Fibroblast of lung (primary cell): ENCODE data around the gene APBB1IP. TPM values are rescaled to one million over a fixed set of nuclear protein-coding genes. Genes with fewer than 3 reads are reported as not detected.

ENCODE experiments used
- DNase-seq, 2 donors: peaks; one replicate each; pipeline versions ENCODE4 v3.0.0 to v3.0.0-alpha.2; 2010; ENCODE audit warnings: low read depth in 2 of 2
- H2AFZ ChIP-seq: 2 replicates; pipeline ENCODE4 v1.5.1; 2012; ENCODE audit warnings: low read length, control low read depth, inconsistent platforms
- H3K27ac ChIP-seq: 2 replicates; pipeline ENCODE4 v1.5.1; 2011; ENCODE audit warnings: low read length, control low read depth; ENCODE audit not compliant: insufficient read depth
- H3K27me3 ChIP-seq: 2 replicates; pipeline ENCODE4 v1.5.1; 2011; ENCODE audit warnings: mild to moderate bottlenecking, low read length; ENCODE audit not compliant: control insufficient read depth, insufficient read depth
- H3K36me3 ChIP-seq: 2 replicates; pipeline ENCODE4 v1.5.1; 2011; ENCODE audit warnings: low read length; ENCODE audit not compliant: control insufficient read depth, insufficient read depth
- H3K4me1 ChIP-seq: 2 replicates; pipeline ENCODE4 v1.5.1; 2011; ENCODE audit warnings: low read length; ENCODE audit not compliant: control insufficient read depth, insufficient read depth; ENCODE audit errors: extremely low read depth
- H3K4me2 ChIP-seq: 2 replicates; pipeline ENCODE4 v1.5.1; 2011; ENCODE audit warnings: low read length, control low read depth; ENCODE audit not compliant: insufficient read depth; ENCODE audit errors: extremely low read depth
- H3K4me3 ChIP-seq, 4 experiments: fragments of 200-600 bp in 1 of 4; sonication (generic) in 1 of 4; replicated peaks in 1 of 4; 2 replicates each; pipeline ENCODE4 v1.5.1; 2011 to 2016; ENCODE audit warnings: low read length in 4 of 4, low read depth in 3 of 4, mild to moderate bottlenecking in 3 of 4, control low read depth in 2 of 4, inconsistent platforms in 1 of 4, mixed read lengths in 1 of 4; ENCODE audit not compliant: insufficient read depth in 1 of 4; ENCODE audit errors: control extremely low read depth in 1 of 4
- H3K79me2 ChIP-seq: 2 replicates; pipeline ENCODE4 v1.5.1; 2012; ENCODE audit warnings: mild to moderate bottlenecking, low read length, inconsistent platforms; ENCODE audit not compliant: control insufficient read depth, insufficient read depth
- H3K9ac ChIP-seq: 2 replicates; pipeline ENCODE4 v1.5.1; 2011; ENCODE audit warnings: mild to moderate bottlenecking, low read length, control low read depth; ENCODE audit not compliant: insufficient read depth
- H3K9me3 ChIP-seq: 2 replicates; pipeline ENCODE4 v1.5.1; 2012; ENCODE audit warnings: low read depth, low read length; ENCODE audit not compliant: control insufficient read depth, insufficient read depth
- H4K20me1 ChIP-seq: 2 replicates; pipeline ENCODE4 v1.5.1; 2011; ENCODE audit warnings: low read length; ENCODE audit not compliant: control insufficient read depth, insufficient read depth; ENCODE audit errors: extremely low read depth
- EZH2 ChIP-seq: IDR thresholded peaks from 2 replicates; pipeline ENCODE4 v1.5.1; 2012; ENCODE audit warnings: low read length, control low read depth, mild to moderate bottlenecking; ENCODE audit errors: missing control alignments
- polyA plus RNA-seq, 2 donors: library from polyadenylated mRNA; depleted of rRNA in 1 of 2; stranded (reverse) in 1 of 2; unstranded in 1 of 2; fragments of >200 nt; gene quantifications; 2 replicates each; pipeline ENCODE4 v1.2.1, GENCODE V29; 2011 to 2012; ENCODE audit warnings: missing spikeins in 1 of 2
- total RNA-seq: library from RNA; depleted of rRNA; stranded (reverse); fragments of >200 nt; gene quantifications from 2 replicates; pipeline ENCODE4 v1.2.1, GENCODE V29; 2014
- TF ChIP-seq, protein P1 (sequence below), 2 donors: IDR thresholded peaks in 1 of 2; conservative IDR thresholded peaks in 1 of 2; 1 replicate in 1 of 2; 2 replicates in 1 of 2; pipeline ENCODE4 v1.5.1; 2011 to 2012; ENCODE audit warnings: low read length in 2 of 2, control low read depth in 1 of 2, inconsistent platforms in 1 of 2, low read depth in 1 of 2, mild to moderate bottlenecking in 1 of 2

Gene APBB1IP
- total and polyA plus RNA-seq, 2 donors (not counting 1 experiment from before 2014, with no cell fraction given) = 1.5 TPM

DNA sequence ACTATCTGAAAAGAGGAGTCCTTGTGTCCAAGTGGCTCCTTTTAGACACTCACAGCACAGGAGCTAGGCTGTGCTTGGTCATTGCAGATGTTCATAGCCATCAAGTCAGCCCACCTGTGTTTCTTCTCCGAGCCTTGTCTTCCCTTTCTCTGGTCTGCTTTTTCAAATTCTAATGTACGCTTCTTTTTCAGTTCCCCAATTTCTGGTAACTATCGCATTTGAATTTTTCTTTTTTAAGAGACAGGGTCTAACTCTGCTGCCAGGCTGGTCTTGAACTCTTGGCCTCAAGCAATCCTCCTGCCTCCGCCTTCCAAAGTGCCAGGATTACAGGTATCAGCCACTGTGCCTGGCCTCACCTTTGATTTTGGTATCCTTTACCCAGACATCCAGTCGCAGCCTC lies 18.9 kb downstream of the APBB1IP start:
- no peak for TF ChIP-seq EZH2
- TF ChIP-seq, protein P1, sequence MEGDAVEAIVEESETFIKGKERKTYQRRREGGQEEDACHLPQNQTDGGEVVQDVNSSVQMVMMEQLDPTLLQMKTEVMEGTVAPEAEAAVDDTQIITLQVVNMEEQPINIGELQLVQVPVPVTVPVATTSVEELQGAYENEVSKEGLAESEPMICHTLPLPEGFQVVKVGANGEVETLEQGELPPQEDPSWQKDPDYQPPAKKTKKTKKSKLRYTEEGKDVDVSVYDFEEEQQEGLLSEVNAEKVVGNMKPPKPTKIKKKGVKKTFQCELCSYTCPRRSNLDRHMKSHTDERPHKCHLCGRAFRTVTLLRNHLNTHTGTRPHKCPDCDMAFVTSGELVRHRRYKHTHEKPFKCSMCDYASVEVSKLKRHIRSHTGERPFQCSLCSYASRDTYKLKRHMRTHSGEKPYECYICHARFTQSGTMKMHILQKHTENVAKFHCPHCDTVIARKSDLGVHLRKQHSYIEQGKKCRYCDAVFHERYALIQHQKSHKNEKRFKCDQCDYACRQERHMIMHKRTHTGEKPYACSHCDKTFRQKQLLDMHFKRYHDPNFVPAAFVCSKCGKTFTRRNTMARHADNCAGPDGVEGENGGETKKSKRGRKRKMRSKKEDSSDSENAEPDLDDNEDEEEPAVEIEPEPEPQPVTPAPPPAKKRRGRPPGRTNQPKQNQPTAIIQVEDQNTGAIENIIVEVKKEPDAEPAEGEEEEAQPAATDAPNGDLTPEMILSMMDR (conservative IDR thresholded peaks at IDR 0.05 in 1 of 2, IDR thresholded peaks at IDR 0.05 in 1 of 2; ENCODE audit: low read depth in 1 of 2, low read length in 2 of 2) = no peak

GRCh38 chr10:26460736-26461135 lies 22.6 kb downstream of the APBB1IP start:
- no peak overlapping the region for H3K4me2 ChIP-seq
- H3K36me3 ChIP-seq = no peaks in the 10 kb centered on the region
- TF ChIP-seq EZH2 = no peak
- TF ChIP-seq, protein P1 (conservative IDR thresholded peaks at IDR 0.05 in 1 of 2, IDR thresholded peaks at IDR 0.05 in 1 of 2; ENCODE audit: low read depth in 1 of 2, low read length in 2 of 2) = no peak
- H3K4me1 ChIP-seq = no peaks in the 10 kb centered on the region
- H4K20me1 ChIP-seq = no peaks in the 10 kb centered on the region
- H3K27me3 ChIP-seq = no peaks in the 10 kb centered on the region
- no peak overlapping the region for H3K27ac ChIP-seq
- H3K9me3 ChIP-seq = no peaks in the 10 kb centered on the region
- no peaks in the 10 kb centered on the region for H3K79me2 ChIP-seq
- no peak overlapping the region for H2AFZ ChIP-seq
- H3K9ac ChIP-seq = no peak overlapping the region
- DNase-seq = no peak
- no peak overlapping the region for H3K4me3 ChIP-seq

More for the DNA sequence above, 18.9 kb downstream of the APBB1IP start:
- Histone ChIP-seq H3K9ac (no peak overlapping the region), H3K4me2 (no peak overlapping the region), H4K20me1 (no peaks in the 10 kb centered on the region), H2AFZ (no peak overlapping the region), H3K79me2 (no peaks in the 10 kb centered on the region), H3K4me1 (no peaks in the 10 kb centered on the region), H3K36me3 (no peaks in the 10 kb centered on the region), H3K27ac (no peak overlapping the region), H3K9me3 (no peaks in the 10 kb centered on the region), H3K4me3 (no peak overlapping the region), H3K27me3 (no peaks in the 10 kb centered on the region)
- DNase-seq = no peak

GRCh38 chr10:26463986-26464385 lies 25.8 kb downstream of the APBB1IP start:
- H3K36me3 ChIP-seq = no peaks in the 10 kb centered on the region
- no peak overlapping the region for H3K4me3 ChIP-seq
- no peaks in the 10 kb centered on the region for H3K9me3 ChIP-seq
- H3K27ac ChIP-seq = no peak overlapping the region
- H4K20me1 ChIP-seq = no peaks in the 10 kb centered on the region
- no peak overlapping the region for H3K4me2 ChIP-seq
- H3K4me1 ChIP-seq = no peaks in the 10 kb centered on the region
- TF ChIP-seq EZH2 = no peak
- TF ChIP-seq, protein P1 (conservative IDR thresholded peaks at IDR 0.05 in 1 of 2, IDR thresholded peaks at IDR 0.05 in 1 of 2; ENCODE audit: low read depth in 1 of 2, low read length in 2 of 2) = no peak
- H3K9ac ChIP-seq = no peak overlapping the region
- H3K79me2 ChIP-seq = no peaks in the 10 kb centered on the region
- no peak for DNase-seq
- no peaks in the 10 kb centered on the region for H3K27me3 ChIP-seq
- H2AFZ ChIP-seq = no peak overlapping the region
